Sciatic nerve (tissue), 2 donors: ENCODE results near the gene RPL29. TPM values are rescaled to one million over a fixed set of nuclear protein-coding genes. Genes with fewer than 3 reads are reported as not detected.
"Not testable (repeated sequence)": the region's sequence is repeated elsewhere in the genome, so short reads cannot be mapped to it uniquely, and the experiment has no call there.

Experiments used
- ATAC-seq: fragments of 200-7000 bp; cut with Tn5 transposase; one replicate; pipeline ENCODE4 v1.9.1; 2020; ENCODE audit warnings: mild to moderate bottlenecking, moderate library complexity
- DNase-seq: peaks from one replicate; pipeline ENCODE4 v3.0.0-alpha.2; 2020; ENCODE audit warnings: low spot score
- intact Hi-C: fragments of 100-400 bp; cut with DNase I; formaldehyde crosslinking; loops from one replicate; pipeline ENCODE4 v1.14.2; 2022
- total RNA-seq: library from RNA; stranded (reverse); fragmentation: NEBNext Ultra II Directional; extraction: Animal tissue kit (Norgen Biotek cat#: 25700); gene quantifications from one replicate; pipeline ENCODE4 v1.2.1, GENCODE V29; 2021
- donor health status: DM: no; HTN: no; CAD: no.
- donor health status: DM: no; HTN: no; CAD: no.

Gene RPL29
- 753 TPM for total RNA-seq

DNA sequence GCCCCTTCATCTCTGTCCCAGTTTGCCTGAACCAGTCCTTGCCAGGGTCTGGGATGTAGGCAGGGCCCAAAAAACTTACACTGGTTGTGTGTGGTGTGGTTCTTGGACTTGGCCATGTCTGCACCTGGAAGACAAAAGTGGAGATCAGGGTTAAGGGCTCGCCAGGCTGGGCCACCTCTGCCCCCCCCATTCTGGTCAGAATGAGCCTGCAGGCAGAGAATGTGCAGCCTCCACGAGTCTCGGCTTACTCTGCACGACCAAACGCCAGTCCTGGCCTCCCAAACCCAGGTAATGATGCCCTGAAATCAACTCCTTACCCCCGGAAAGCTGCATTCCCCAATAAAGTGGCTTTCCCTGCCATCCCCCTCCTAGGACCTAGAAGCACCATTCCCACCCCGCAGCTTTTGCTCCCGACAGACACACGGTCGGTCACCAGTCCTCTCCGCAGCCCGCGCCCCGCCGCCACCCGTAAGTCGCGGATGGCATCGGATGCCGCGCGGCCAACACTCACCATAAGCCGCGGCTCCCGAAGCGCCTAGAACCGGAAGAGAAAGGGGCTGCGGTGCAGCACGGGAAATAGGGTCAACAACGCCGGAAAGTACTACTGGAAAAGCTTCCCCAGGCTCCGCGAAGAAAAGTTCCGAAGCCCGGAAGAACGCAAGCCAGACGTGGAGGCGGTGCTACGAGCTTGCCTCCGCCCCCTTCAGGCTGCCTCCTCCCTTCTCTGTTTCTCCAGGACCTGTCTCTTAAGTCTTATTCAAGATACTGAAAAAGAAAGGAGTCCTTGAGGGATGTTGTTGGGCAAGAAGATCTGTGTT is at the start of gene RPL29:
Gene RPL29, minus strand, starts transcription at position 550 of the 818 bp plus-strand sequence. Its CDS starts 434 bp downstream, at position 116.
- intact Hi-C loops = no loop called here
- DNase-seq = peak; percentile 93
- peak; percentile 97 for ATAC-seq

- DNase-seq = no peak
Observed at GRCh38 chr3:52044869-52045619, 49.3 kb upstream of the RPL29 start.

DNA sequence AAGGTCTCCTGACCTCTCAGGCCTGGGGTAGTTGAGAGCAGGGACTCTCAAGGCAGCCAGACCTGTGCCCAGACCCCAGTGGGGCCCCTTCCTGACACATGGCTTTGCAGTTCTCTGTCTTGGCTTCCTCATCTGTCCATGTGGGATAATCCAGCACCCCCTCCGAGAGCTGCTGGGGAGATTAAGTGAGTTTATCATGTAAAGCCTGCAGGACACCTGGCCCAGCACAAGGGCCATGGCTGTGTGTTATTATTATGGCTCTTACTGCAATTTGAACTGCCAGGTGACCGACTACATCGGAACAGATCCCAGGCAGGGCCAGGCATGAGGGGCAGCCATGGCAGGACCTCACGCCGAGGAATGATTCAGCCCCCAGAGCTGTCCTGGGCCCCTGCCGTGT is 48.1 kb upstream of the RPL29 start:
- ATAC-seq (no peak), DNase-seq (no peak)
- intact Hi-C loops = no loop called here

More at GRCh38 chr3:52044869-52045619, 49.3 kb upstream of the RPL29 start:
- no peak for ATAC-seq
- intact Hi-C loops = no loop called here

- ATAC-seq, DNase-seq, intact Hi-C loops: not testable (repeated sequence)
Observed at GRCh38 chr3:52043039-52043438, 47.3 kb upstream of the RPL29 start.

GRCh38 chr3:52041118-52041731 is 45.5 kb upstream of the RPL29 start:
- DNase-seq (no peak), ATAC-seq (no peak)
- intact Hi-C loops = no loop called here

DNA sequence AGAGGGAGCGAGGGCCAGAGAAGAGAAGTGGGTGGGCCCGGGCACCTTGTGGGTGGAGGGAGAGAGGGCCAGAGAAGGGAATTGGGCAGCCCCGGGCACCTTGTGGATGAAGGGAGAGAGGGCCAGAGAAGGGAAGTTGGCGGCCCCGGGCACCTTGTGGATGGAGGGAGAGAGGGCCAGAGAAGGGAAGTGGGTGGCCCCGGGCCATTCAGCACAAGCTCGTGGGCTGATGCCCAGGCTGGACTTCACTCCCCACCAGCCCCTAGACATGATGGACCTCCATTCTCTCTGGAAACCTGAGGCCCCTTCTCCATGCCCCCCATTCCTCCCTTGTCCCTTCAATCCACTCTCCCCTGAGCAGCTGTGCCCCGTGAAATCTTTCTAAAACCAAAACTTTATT is 44.9 kb upstream of the RPL29 start:
- intact Hi-C loops = no loop called here
- no peak for ATAC-seq

DNA sequence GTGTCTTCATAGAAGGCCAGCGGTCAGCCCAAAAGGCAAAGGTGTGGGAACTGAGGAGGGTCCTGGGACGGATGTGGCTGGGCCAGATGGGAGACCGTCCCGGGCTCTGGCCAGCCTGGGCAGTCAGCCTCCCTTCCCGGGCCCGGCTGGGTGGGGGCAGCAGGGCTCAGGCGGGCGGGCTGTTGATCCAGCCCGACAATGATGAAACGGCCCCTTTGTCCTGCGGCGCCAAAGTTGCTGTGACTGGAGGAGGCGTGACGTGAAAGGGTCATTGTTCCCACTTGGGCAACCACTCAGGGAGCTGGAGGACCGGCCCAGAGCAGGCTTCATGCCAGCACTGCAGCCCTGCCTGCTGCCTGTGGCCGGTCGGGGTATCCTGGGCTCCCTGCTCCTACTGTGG is 44.2 kb upstream of the RPL29 start:
- peak; percentile 92 for ATAC-seq
- intact Hi-C loops = no loop called here
- peak; percentile 90 for DNase-seq

More for the DNA sequence above, 44.9 kb upstream of the RPL29 start:
- no peak for DNase-seq

GRCh38 chr3:52039426-52039825 is 43.7 kb upstream of the RPL29 start:
- intact Hi-C loops = no loop called here
- DNase-seq = no peak
- ATAC-seq = peak; percentile 12

GRCh38 chr3:52038227-52038626 is 42.5 kb upstream of the RPL29 start:
- ATAC-seq = no peak
- intact Hi-C loops = no loop called here
- no peak for DNase-seq

- ATAC-seq (no peak), DNase-seq (no peak)
- intact Hi-C loops = no loop called here
Observed at GRCh38 chr3:52037291-52037690, 41.6 kb upstream of the RPL29 start.

DNA sequence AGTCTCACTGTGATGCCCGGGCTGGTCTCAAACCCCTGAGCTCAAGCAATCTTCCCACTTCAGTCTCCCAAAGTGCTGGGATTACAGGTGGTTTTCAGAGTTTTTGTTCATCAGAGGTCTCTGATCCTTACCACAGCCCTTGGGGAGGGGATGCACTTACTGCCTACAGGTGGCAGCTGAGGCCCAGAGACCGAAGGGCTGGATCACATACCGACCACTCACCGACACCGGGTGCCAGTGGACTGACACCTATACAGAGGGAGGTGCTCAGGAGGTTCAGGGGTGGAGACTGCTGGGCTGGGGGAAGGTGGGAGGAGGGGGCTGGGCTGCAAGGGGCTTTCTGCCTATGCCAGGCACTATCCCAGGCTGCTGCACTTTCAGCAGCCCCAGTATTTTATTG is 41.1 kb upstream of the RPL29 start:
- DNase-seq = no peak
- intact Hi-C loops = no loop called here
- ATAC-seq = no peak

DNA sequence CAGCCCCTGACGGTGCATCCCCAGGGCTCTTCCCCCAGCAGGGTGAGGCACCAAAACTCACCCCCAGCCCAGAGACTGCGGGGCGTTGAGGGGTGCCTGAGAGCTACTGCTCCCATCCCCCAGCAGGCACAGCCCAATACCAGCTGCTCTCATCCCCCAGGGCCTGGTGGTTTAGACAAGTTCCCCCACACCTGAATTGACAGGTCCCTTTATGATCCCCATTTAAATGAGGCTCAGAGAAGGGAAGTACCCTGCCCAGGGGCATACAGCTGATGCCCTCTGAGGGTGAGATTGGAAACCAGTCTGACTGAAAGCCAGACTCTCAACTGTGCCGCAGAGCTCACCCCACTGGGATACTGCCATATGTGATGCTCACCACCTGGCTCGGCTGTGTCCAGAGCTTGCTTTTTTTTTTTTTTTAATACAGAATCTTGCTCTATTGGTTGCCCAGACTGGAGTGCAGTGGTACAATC is 40.6 kb upstream of the RPL29 start:
- intact Hi-C loops = no loop called here
- ATAC-seq (no peak), DNase-seq (no peak)

DNA sequence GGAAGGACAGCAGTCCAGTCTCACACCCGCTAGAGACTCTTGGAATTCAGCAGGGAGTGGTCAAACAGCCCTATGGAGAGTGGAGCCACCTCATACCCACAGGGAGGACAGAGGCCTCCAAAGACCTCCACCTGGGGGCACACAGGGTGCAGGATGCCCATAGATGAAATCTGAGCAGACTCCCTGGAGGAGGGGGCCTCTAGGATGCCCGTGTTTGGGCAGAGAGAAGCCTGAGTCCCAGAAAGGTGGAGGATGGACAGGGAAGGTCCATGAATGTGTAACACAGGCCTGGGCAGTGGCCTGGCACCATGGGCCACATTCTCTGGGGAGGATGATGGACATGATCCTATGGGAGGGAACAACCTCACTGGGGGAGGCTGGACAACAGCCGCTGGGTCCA is 39.0 kb upstream of the RPL29 start:
- intact Hi-C loops = no loop called here
- DNase-seq = no peak
- no peak for ATAC-seq

DNA sequence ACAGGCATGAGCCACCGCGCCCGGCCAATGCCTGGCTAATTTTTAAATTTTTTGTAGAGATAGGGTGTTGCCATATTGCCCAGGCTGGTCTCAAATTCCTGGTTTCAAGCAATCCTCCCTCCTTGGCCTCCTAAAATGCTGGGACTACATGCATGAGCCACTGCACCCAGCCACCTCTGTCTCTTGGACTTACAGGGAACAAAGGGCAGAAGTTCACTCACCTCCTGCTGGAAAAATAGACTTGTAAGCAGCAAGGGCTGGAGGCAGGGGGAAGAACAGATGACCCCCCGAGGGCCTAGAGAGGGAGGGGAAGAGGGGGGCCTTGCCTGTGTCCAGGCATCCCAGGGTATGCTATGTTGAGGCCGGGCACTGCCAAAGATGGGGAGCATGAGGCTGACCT is 38.5 kb upstream of the RPL29 start:
- no peak for ATAC-seq
- intact Hi-C loops = no loop called here
- no peak for DNase-seq

GRCh38 chr3:52033748-52034147 is 38.1 kb upstream of the RPL29 start:
- DNase-seq, ATAC-seq, intact Hi-C loops: not testable (repeated sequence)

DNA sequence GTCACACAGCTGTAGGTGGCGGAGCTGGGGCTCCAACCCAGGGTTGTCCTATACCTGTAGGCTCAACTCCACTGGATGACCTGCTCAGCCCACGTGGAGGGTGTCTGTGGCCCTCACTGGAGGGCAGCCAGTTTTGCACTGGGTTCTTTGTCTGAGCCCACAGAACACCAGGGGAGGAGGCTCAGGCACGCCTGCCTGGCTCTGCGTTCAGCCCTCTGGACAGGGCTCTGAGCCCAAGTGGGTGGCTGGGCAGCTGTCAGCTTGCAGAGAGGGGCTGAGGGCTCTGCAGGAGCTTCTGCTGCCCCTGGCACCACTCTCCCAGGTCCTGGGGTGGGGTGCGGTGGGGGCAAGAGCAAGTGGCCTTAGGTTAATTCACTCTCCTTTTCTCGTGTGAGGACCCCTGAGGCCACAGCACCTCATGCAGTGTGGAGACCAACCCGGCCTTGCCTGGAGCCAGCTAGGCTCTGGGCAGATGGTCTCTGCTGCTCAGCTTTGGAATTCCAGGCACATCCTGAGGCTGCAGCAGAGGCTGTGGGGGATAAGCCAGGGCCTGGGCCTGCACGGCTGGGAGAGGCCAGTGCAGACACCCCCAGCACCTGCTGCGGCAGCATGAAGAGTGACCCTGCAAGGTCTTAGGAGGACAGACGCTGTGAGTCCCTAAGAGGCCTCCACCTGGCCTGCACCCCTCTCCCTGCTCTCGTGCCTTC is 37.2 kb upstream of the RPL29 start:
- no peak for ATAC-seq
- no peak for DNase-seq
- intact Hi-C loops = no loop called here

DNA sequence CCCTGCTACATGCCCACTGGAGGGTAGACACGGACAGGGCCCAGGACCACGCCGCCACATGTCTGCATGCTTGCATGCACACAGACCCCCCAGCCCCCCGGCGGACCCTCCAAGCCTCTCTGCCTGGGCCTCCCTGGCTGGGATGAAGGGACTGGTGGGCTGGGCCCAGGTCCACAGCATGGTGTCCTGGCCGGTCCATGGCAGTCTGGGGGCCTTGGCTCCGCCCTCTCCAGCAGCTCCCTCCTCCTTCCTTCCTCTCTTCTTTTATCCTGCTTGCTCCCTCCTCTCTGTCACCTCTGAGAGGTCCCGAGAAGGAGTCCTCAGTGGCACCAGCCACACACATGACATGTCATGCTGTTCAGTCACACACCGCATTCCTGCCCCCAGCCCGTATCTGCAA is 36.2 kb upstream of the RPL29 start:
- intact Hi-C loops = no loop called here
- DNase-seq (no peak), ATAC-seq (no peak)

DNA sequence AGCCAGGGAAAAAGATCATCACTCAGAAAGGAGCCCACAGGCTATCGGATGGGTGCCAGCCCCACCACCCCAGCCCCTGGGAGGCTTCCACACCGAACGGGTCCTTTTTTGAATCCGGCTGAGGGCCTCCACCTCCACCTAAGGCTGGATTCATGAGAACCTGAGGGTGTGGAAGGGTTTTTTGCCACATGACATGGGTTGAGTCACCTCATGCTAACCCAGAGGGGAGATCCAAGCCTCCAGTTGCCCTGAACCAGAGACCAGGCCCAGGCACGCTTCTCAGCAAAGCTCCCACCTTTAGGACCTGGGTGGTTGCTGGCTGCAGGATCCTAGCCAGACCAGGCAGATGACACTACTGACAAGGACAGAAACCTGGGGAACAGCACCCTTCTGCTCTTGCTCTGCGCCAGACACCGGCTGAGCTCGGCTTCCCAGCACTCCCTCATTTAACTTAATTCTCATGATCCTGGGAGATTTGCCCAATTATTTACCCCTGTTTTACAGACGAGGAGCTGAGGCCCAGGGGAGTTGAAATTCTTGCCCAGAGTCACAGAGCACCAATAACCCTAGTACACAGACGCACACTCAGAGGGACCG is 35.1 kb upstream of the RPL29 start:
- no peak for DNase-seq
- intact Hi-C loops = no loop called here
- no peak for ATAC-seq

- DNase-seq (no peak), ATAC-seq (no peak)
Observed at GRCh38 chr3:52029535-52029934, 33.8 kb upstream of the RPL29 start.

More at GRCh38 chr3:52029535-52029934, 33.8 kb upstream of the RPL29 start:
- intact Hi-C loops = no loop called here
